Measurements from ENCODE around the gene TDRD12. TPM values are rescaled to one million over a fixed set of nuclear protein-coding genes. Genes with fewer than 3 reads are reported as not detected.
"Not testable (repeated sequence)": the region's sequence is repeated elsewhere in the genome, so short reads cannot be mapped to it uniquely, and the experiment has no call there.

The TDRD12 gene
- total RNA-seq, 4 donors from 2014 or later: 0.48 TPM; not detected in 3

- 50 to 80% methylated on average over 2 to 4 of the region's 4 CpGs for WGBS, 2 donors (ENCODE audit: low coverage in 1 of 2)
- Histone ChIP-seq H3K9me3 (no peaks in the 10 kb centered on the region), H3K36me3 (no peaks in the 10 kb centered on the region), H3K27ac (no peak overlapping the region), H3K4me3 (no peak overlapping the region), H3K27me3 (peaks cover 4% of the 10 kb centered on the region), H3K4me1 (no peaks in the 10 kb centered on the region)
- no peak for TF ChIP-seq POLR2AphosphoS5 (IDR thresholded peaks at IDR 0.05)
- TF ChIP-seq, protein P1, sequence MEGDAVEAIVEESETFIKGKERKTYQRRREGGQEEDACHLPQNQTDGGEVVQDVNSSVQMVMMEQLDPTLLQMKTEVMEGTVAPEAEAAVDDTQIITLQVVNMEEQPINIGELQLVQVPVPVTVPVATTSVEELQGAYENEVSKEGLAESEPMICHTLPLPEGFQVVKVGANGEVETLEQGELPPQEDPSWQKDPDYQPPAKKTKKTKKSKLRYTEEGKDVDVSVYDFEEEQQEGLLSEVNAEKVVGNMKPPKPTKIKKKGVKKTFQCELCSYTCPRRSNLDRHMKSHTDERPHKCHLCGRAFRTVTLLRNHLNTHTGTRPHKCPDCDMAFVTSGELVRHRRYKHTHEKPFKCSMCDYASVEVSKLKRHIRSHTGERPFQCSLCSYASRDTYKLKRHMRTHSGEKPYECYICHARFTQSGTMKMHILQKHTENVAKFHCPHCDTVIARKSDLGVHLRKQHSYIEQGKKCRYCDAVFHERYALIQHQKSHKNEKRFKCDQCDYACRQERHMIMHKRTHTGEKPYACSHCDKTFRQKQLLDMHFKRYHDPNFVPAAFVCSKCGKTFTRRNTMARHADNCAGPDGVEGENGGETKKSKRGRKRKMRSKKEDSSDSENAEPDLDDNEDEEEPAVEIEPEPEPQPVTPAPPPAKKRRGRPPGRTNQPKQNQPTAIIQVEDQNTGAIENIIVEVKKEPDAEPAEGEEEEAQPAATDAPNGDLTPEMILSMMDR (IDR thresholded peaks at IDR 0.05): no peak
- no peak for TF ChIP-seq POLR2A (IDR thresholded peaks at IDR 0.05)
- TF ChIP-seq EP300 (IDR thresholded peaks at IDR 0.05; ENCODE audit: low read depth): no peak
- in situ Hi-C loops (cut with MboI; ENCODE audit: low pct_ligation_motif_present in 1 of 4, low pct_unique_long_range_greater_than_20kb in 1 of 4, low sequenced_read_pairs in 3 of 4) (no loop called here), intact Hi-C loops (cut with DNase I; ENCODE audit: low total_unique reads) (no loop called here)
- no peak for DNase-seq
Measured at GRCh38 chr19:32773126-32773525, 53.6 kb downstream of the TDRD12 start.

- H3K36me3 ChIP-seq: no peaks in the 10 kb centered on the region
- in situ Hi-C loops (cut with MboI; ENCODE audit: low pct_ligation_motif_present in 1 of 4, low pct_unique_long_range_greater_than_20kb in 1 of 4, low sequenced_read_pairs in 3 of 4) (no loop called here), intact Hi-C loops (cut with DNase I; ENCODE audit: low total_unique reads) (no loop called here)
- no peaks in the 10 kb centered on the region for H3K27me3 ChIP-seq
- H3K27ac ChIP-seq: no peak overlapping the region
- no peaks in the 10 kb centered on the region for H3K4me1 ChIP-seq
- no peaks in the 10 kb centered on the region for H3K9me3 ChIP-seq
- DNase-seq: no peak
- TF ChIP-seq POLR2A (IDR thresholded peaks at IDR 0.05): no peak
- TF ChIP-seq, protein P1 (IDR thresholded peaks at IDR 0.05): no peak
- no peak for TF ChIP-seq POLR2AphosphoS5 (IDR thresholded peaks at IDR 0.05)
- TF ChIP-seq EP300 (IDR thresholded peaks at IDR 0.05; ENCODE audit: low read depth): no peak
- WGBS, 2 donors (ENCODE audit: low coverage in 1 of 2): 66 to 72% methylated on average over 2 to 7 of the region's 7 CpGs
- H3K4me3 ChIP-seq: no peak overlapping the region
Measured at GRCh38 chr19:32779082-32779481, 59.5 kb downstream of the TDRD12 start.

- Histone ChIP-seq H3K4me3 (no peak overlapping the region), H3K4me1 (no peaks in the 10 kb centered on the region), H3K9me3 (no peaks in the 10 kb centered on the region), H3K27me3 (no peaks in the 10 kb centered on the region), H3K36me3 (no peaks in the 10 kb centered on the region), H3K27ac (no peak overlapping the region)
- TF ChIP-seq POLR2A (IDR thresholded peaks at IDR 0.05): no peak
- TF ChIP-seq POLR2AphosphoS5 (IDR thresholded peaks at IDR 0.05): no peak
- no peak for TF ChIP-seq EP300 (IDR thresholded peaks at IDR 0.05; ENCODE audit: low read depth)
- TF ChIP-seq, protein P1 (IDR thresholded peaks at IDR 0.05): no peak
- intact Hi-C loops (cut with DNase I; ENCODE audit: low total_unique reads): no loop called here
- WGBS, 2 donors (ENCODE audit: low coverage in 1 of 2): 92 to 93% methylated on average over 2 of the region's 2 CpGs
- DNase-seq: no peak
- in situ Hi-C loops (cut with MboI; ENCODE audit: low pct_ligation_motif_present in 1 of 4, low pct_unique_long_range_greater_than_20kb in 1 of 4, low sequenced_read_pairs in 3 of 4): no loop called here
Measured at GRCh38 chr19:32781280-32781679, 61.7 kb downstream of the TDRD12 start.

- 92% methylated on average over 1 of the region's 1 CpG; no CpG with 5 or more reads in 1 of the 2 donors for WGBS, 2 donors (ENCODE audit: low coverage in 1 of 2)
- H3K4me3 ChIP-seq; H3K9me3 ChIP-seq; intact Hi-C loops (cut with DNase I; ENCODE audit: low total_unique reads); H3K27me3 ChIP-seq; H3K36me3 ChIP-seq; H3K27ac ChIP-seq; DNase-seq; in situ Hi-C loops (cut with MboI; ENCODE audit: low pct_ligation_motif_present in 1 of 4, low pct_unique_long_range_greater_than_20kb in 1 of 4, low sequenced_read_pairs in 3 of 4); H3K4me1 ChIP-seq: not testable (repeated sequence)
Measured at GRCh38 chr19:32782089-32782488, 62.5 kb downstream of the TDRD12 start.

DNA sequence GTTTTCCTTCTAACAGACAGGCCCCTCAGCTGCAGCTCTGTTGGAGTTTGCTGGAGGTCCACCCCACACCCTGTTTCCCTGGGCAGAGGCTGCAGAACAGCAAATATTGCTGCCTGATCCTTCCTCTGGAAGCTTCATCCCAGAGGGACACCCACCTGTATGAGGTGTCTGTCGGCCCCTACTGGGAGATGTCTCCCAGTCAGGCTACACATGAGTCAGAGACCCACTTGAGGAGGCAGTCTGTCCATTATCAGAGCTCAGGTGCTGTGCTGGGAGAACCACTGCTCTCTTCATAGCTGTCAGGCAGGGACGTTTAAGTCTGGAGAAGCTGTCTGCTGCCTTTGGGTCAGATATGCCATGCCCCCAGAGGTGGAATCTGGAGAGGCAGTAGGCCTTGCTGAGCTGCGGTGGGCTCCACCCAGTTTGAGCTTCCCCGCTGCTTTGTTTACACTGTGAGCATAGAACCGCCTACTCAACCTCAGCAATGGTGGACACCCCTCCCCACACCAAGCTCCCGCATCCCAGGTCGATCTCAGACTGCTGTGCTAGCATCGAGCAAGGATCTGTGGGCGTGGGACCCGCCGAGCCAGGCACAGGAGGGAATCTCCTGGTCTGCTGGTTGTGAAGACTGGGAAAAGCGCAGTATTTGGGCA lies 67.7 kb downstream of the TDRD12 start:
- H3K4me3 ChIP-seq; H3K9me3 ChIP-seq; in situ Hi-C loops (cut with MboI; ENCODE audit: low pct_ligation_motif_present in 1 of 4, low pct_unique_long_range_greater_than_20kb in 1 of 4, low sequenced_read_pairs in 3 of 4); H3K4me1 ChIP-seq; H3K27me3 ChIP-seq; H3K27ac ChIP-seq; DNase-seq; intact Hi-C loops (cut with DNase I; ENCODE audit: low total_unique reads); H3K36me3 ChIP-seq: not testable (repeated sequence)
- WGBS, 2 donors (ENCODE audit: low coverage in 1 of 2): 60 to 86% methylated on average over 5 to 12 of the region's 12 CpGs

DNA sequence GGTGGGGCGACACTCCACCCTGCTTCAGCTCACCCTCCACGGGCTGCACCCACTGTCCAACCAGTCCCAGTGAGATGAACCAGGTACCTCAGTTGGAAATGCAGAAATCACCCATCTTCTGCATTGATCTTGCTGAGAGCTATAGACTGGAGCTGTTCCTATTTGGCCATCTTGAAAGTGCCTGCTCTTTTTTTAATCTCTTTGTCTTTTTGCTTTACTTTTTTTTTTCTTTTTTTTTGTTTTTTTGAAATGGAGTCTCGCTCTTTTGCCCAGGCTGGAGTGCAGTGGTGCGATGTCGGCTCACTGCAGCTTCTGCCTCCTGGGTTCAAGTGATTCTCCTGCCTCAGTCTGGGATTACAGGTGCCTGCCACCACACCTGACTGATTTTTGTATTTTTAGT lies 68.3 kb downstream of the TDRD12 start:
- H3K27me3 ChIP-seq; DNase-seq; H3K9me3 ChIP-seq; H3K27ac ChIP-seq; intact Hi-C loops (cut with DNase I; ENCODE audit: low total_unique reads); in situ Hi-C loops (cut with MboI; ENCODE audit: low pct_ligation_motif_present in 1 of 4, low pct_unique_long_range_greater_than_20kb in 1 of 4, low sequenced_read_pairs in 3 of 4); H3K36me3 ChIP-seq; H3K4me1 ChIP-seq; H3K4me3 ChIP-seq: not testable (repeated sequence)
- WGBS, 2 donors (ENCODE audit: low coverage in 1 of 2): 96% methylated on average over 5 of the region's 5 CpGs; no CpG with 5 or more reads in 1 of the 2 donors
